HepG2 (cell line): ENCODE measurements around the gene TSGA10. TPM values are rescaled to one million over a fixed set of nuclear protein-coding genes. Genes with fewer than 3 reads are reported as not detected.
A peak's percentile ranks its signal among the peaks of the same experiment; 100 is the strongest.

Experiments
- ATRX ChIP-seq: sonication (generic); formaldehyde crosslinking; IDR thresholded peaks from 2 replicates; pipeline ENCODE4 v1.4.0; 2020; ENCODE audit warnings: missing genetic modification reagents, borderline replicate concordance
- CBX2 ChIP-seq, 2 experiments: fragments of 200-600 bp in 1 of 2; sonication (generic); formaldehyde crosslinking in 1 of 2; IDR thresholded peaks; 2 replicates each; pipeline versions ENCODE4 v1.7.0 to v1.8.1; 2018 to 2022; ENCODE audit warnings: low read depth in 2 of 2, low read length in 1 of 2, mild to moderate bottlenecking in 1 of 2, missing genetic modification reagents in 1 of 2
- DNMT3B ChIP-seq: conservative IDR thresholded peaks from 2 replicates; pipeline ENCODE4 v1.6.1; 2016; ENCODE audit warnings: missing biosample characterization, control low read depth
- ELF1 ChIP-seq: sonication (generic); formaldehyde crosslinking; IDR thresholded peaks from 2 replicates; pipeline ENCODE4 v1.4.0; 2020; ENCODE audit warnings: missing genetic modification reagents
- ERF ChIP-seq: IDR thresholded peaks from 2 replicates; pipeline ENCODE4 v1.6.1; 2018; ENCODE audit warnings: missing biosample characterization, missing genetic modification reagents
- KAT2B ChIP-seq: fragments of 150-350 bp; IDR thresholded peaks from 2 replicates; pipeline ENCODE4 v1.6.1; 2014; ENCODE audit warnings: low read depth, low read length, borderline replicate concordance
- NCOA1 ChIP-seq: sonication (generic); formaldehyde crosslinking; IDR thresholded peaks from 2 replicates; pipeline ENCODE4 v1.9.0; 2021; ENCODE audit warnings: missing genetic modification reagents
- ONECUT2 ChIP-seq: sonication (generic); formaldehyde crosslinking; IDR thresholded peaks from 2 replicates; pipeline ENCODE4 v1.4.0; 2020; ENCODE audit warnings: missing genetic modification reagents
- PHF20 ChIP-seq: sonication (generic); formaldehyde crosslinking; IDR thresholded peaks from 2 replicates; pipeline ENCODE4 v1.5.0; 2020; ENCODE audit warnings: mild to moderate bottlenecking, missing genetic modification reagents
- PHF21A ChIP-seq: sonication (generic); formaldehyde crosslinking; IDR thresholded peaks from 2 replicates; pipeline ENCODE4 v1.5.0; 2020; ENCODE audit warnings: mild to moderate bottlenecking, missing genetic modification reagents
- REL ChIP-seq: sonication (generic); formaldehyde crosslinking; conservative IDR thresholded peaks from 2 replicates; pipeline ENCODE4 v1.8.0; 2022; ENCODE audit warnings: mild to moderate bottlenecking, missing genetic modification reagents, moderate library complexity
- RNF2 ChIP-seq: fragments of 450-650 bp; conservative IDR thresholded peaks from 2 replicates; pipeline ENCODE4 v1.6.1; 2016; ENCODE audit warnings: low read depth
- SMC3 ChIP-seq: IDR thresholded peaks from 2 replicates; pipeline ENCODE4 v1.6.1; 2011; ENCODE audit warnings: low read length, improper control_type of control experiment
- SP2 ChIP-seq: sonication (generic); formaldehyde crosslinking; IDR thresholded peaks from 2 replicates; pipeline ENCODE4 v1.5.1; 2020; ENCODE audit warnings: mild to moderate bottlenecking, missing genetic modification reagents
- TEAD3 ChIP-seq: optimal IDR thresholded peaks from 2 replicates; pipeline ENCODE3; 2016; ENCODE audit warnings: borderline replicate concordance
- THYN1 ChIP-seq: sonication (generic); formaldehyde crosslinking; IDR thresholded peaks from 2 replicates; pipeline ENCODE4 v1.8.1; 2023; ENCODE audit warnings: low read depth, mild to moderate bottlenecking, moderate library complexity, missing genetic modification reagents, borderline replicate concordance
- ZNF607 ChIP-seq: sonication (generic); formaldehyde crosslinking; IDR thresholded peaks from 2 replicates; pipeline ENCODE4 v1.5.1; 2020; ENCODE audit warnings: missing genetic modification reagents, mild to moderate bottlenecking, borderline replicate concordance
- ZNF737 ChIP-seq: sonication (generic); formaldehyde crosslinking; IDR thresholded peaks from 2 replicates; pipeline ENCODE4 v1.5.0; 2020; ENCODE audit warnings: missing genetic modification reagents, mild to moderate bottlenecking, borderline replicate concordance
- ZNF747 ChIP-seq: sonication (generic); formaldehyde crosslinking; IDR thresholded peaks from 2 replicates; pipeline ENCODE4 v1.8.1; 2023; ENCODE audit warnings: missing genetic modification reagents, mild to moderate bottlenecking, borderline replicate concordance
- ZNF781 ChIP-seq: sonication (generic); formaldehyde crosslinking; IDR thresholded peaks from 2 replicates; pipeline ENCODE4 v1.5.1; 2020; ENCODE audit warnings: borderline replicate concordance, mild to moderate bottlenecking, missing genetic modification reagents; ENCODE audit errors: not compliant biosample characterization
- polyA plus RNA-seq, 8 experiments: library from polyadenylated mRNA; depleted of rRNA in 3 of 8; stranded (reverse) in 7 of 8; unstranded in 1 of 8; fragments of >200 nt; fragmentation: Illumina TruSeq in 4 of 8; extraction: Trizol in 4 of 8; gene quantifications; 2 replicates each; pipeline versions ENCODE4 v1.2.1 to v1.2.3, GENCODE V29; 2011 to 2016; ENCODE audit warnings: low read depth in 4 of 8, missing spikeins in 1 of 8, mixed read lengths in 1 of 8; ENCODE audit not compliant: insufficient read depth in 1 of 8
- total RNA-seq, 5 experiments: library from RNA; depleted of rRNA; stranded (reverse); fragments of >200 nt; fragmentation: Illumina TruSeq; extraction: Trizol; gene quantifications; 2 replicates each; pipeline ENCODE4 v1.2.3, GENCODE V29; 2016; ENCODE audit warnings: low read depth in 1 of 5
- TF ChIP-seq, protein P1 (sequence below): sonication (generic); formaldehyde crosslinking; IDR thresholded peaks from 2 replicates; pipeline ENCODE4 v1.8.0; 2022; ENCODE audit warnings: mild to moderate bottlenecking, missing genetic modification reagents, borderline replicate concordance
- TF ChIP-seq, protein P2 (sequence below): sonication (generic); formaldehyde crosslinking; IDR thresholded peaks from 2 replicates; pipeline ENCODE4 v1.4.0; 2020; ENCODE audit warnings: missing genetic modification reagents
- TF ChIP-seq, protein P3 (sequence below): sonication (generic); formaldehyde crosslinking; conservative IDR thresholded peaks from 2 replicates; pipeline ENCODE4 v1.4.0; 2020; ENCODE audit warnings: missing genetic modification reagents

Gene TSGA10
- total and polyA plus RNA-seq, 2 of the 13 experiments (the other 11 are each of a cell fraction or from before 2014, with no cell fraction given) = 4.7 to 13.1 TPM

DNA sequence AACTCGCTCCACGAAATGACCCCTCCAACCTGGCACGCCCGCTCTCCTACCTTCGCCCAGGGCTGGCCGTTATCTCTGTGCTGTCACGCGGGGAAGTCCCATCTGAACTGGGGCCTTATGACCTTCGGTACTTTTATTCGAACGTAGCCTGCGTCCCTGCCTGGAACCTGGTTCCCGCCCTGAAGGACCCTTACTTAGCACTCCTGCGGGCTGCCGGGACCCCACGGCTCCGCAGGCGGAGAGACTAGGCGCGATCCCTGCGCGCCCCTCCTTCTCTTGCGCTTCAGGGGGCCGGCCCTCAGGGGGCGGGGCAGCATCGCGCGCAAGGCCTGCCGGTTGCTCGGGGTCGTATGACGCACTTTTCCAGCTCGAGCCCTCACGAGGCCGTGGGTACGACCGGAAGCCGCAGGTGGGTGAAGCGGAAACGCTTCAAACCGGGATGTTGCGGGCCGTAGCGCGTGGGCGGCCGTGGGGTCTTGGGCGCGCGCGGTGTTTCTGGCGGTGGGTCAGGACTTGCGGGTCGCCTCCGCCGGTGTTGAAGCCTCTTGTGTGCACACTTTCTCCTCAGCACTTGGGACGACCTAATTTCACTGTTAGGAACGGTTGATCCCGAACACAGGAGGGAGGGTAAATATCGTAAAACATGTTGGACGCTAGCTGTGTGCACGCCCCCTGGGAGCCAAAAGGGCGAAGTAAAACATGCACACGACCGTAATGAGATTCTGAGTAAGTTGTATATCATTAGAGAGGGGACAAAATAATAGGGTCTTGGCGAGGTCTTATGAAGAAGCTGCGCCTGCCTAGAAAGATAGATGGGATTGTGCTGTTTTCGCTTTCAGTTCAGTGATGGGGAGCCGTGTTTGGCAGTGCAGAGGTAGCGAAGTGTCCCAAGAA is at the start of gene TSGA10, which contains the start of gene LIPT1 (continued):
- TF ChIP-seq, protein P1, sequence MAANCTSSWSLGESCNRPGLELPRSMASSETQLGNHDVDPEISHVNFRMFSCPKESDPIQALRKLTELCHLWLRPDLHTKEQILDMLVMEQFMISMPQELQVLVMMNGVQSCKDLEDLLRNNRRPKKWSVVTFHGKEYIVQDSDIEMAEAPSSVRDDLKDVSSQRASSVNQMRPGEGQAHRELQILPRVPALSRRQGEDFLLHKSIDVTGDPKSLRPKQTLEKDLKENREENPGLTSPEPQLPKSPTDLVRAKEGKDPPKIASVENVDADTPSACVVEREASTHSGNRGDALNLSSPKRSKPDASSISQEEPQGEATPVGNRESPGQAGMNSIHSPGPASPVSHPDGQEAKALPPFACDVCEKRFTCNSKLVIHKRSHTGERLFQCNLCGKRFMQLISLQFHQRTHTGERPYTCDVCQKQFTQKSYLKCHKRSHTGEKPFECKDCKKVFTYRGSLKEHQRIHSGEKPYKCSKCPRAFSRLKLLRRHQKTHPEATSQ (CRISPR knock-in tag) = peak; percentile 99
- TF ChIP-seq, protein P2, sequence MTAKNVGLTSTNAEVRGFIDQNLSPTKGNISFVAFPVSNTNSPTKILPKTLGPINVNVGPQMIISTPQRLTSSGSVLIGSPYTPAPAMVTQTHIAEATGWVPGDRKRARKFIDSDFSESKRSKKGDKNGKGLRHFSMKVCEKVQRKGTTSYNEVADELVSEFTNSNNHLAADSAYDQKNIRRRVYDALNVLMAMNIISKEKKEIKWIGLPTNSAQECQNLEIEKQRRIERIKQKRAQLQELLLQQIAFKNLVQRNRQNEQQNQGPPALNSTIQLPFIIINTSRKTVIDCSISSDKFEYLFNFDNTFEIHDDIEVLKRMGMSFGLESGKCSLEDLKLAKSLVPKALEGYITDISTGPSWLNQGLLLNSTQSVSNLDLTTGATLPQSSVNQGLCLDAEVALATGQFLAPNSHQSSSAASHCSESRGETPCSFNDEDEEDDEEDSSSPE (CRISPR knock-in tag) = peak; percentile 92
- TF ChIP-seq ELF1 (peak; percentile 94), ZNF737 (CRISPR knock-in tag) (peak; percentile 35; the same call in 1 of the 2 replicates), PHF20 (CRISPR knock-in tag) (peak; percentile 96), ATRX (CRISPR knock-in tag) (0 out of 2 replicates have a peak, but pooled peaks have one; percentile 86), REL (0 out of 2 replicates have a peak, but pooled peaks have one; percentile 73), DNMT3B (CRISPR knock-in tag) (peak; percentile 85), PHF21A (CRISPR knock-in tag) (peak; percentile 93), SP2 (CRISPR knock-in tag) (peak; percentile 66), CBX2 (IDR thresholded peaks at IDR 0.05; ENCODE audit: low read depth, low read length) (no peak), CBX2 (CRISPR knock-in tag; IDR thresholded peaks at IDR 0.05; ENCODE audit: low read depth) (no peak), ZNF781 (peak; percentile 90), ERF (CRISPR knock-in tag) (peak; percentile 99), RNF2 (peak; percentile 91), THYN1 (peak; percentile 96; the same call in 1 of the 2 replicates), ONECUT2 (CRISPR knock-in tag) (no peak), SMC3 (peak; percentile 38), NCOA1 (CRISPR knock-in tag) (no peak; the same call in 1 of the 2 replicates), ZNF607 (CRISPR knock-in tag) (peak; percentile 98), ZNF747 (CRISPR knock-in tag) (peak; percentile 100), TEAD3 (CRISPR knock-in tag) (peak; percentile 84), KAT2B (no peak)
- TF ChIP-seq, protein P3, sequence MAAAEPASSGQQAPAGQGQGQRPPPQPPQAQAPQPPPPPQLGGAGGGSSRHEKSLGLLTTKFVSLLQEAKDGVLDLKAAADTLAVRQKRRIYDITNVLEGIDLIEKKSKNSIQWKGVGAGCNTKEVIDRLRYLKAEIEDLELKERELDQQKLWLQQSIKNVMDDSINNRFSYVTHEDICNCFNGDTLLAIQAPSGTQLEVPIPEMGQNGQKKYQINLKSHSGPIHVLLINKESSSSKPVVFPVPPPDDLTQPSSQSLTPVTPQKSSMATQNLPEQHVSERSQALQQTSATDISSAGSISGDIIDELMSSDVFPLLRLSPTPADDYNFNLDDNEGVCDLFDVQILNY (CRISPR knock-in tag) = peak; percentile 39; the same call in 1 of the 2 replicates
